ENCODE results near the gene SMURF1.

DNA sequence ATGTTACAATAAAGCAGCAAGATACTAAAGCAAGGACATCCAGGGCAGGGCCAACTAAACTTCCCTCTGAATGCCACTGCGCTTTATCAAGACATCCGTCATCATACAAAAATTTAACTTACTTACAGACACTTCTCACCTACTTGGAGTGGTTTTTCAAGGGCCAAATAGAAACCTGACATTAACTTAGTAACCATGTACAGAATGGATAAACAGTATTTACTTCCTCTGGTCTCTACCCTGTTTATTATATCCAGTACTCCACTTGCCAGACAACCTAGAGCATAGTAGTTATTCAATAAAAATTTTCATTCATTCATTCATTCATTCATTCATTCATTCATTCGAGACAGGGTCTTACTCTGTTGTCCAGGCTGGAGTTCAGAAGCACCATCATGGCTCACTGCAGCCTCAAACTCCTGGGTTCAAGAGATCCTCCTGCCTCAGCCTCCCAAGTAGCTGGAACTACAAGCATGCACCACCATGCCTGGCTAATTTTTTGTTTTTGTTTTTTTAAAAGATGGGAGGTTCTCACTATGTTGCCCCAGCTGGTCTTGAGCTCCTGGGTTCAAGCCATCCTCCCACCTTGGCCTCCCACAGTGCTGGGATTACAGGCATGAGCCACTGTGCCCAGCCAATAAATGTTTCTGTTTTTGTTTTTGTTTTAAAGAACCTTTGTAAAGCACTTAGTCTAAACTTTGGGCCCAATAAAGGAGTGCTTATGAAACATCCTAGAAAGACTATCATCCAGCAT lies 19.0 kb downstream of the SMURF1 start:
- TF ChIP-seq POLR2AphosphoS5 (IDR thresholded peaks at IDR 0.05) (no peak), POLR2A (IDR thresholded peaks at IDR 0.05) (no peak), EP300 (IDR thresholded peaks at IDR 0.05) (no peak)
- TF ChIP-seq, protein P1, sequence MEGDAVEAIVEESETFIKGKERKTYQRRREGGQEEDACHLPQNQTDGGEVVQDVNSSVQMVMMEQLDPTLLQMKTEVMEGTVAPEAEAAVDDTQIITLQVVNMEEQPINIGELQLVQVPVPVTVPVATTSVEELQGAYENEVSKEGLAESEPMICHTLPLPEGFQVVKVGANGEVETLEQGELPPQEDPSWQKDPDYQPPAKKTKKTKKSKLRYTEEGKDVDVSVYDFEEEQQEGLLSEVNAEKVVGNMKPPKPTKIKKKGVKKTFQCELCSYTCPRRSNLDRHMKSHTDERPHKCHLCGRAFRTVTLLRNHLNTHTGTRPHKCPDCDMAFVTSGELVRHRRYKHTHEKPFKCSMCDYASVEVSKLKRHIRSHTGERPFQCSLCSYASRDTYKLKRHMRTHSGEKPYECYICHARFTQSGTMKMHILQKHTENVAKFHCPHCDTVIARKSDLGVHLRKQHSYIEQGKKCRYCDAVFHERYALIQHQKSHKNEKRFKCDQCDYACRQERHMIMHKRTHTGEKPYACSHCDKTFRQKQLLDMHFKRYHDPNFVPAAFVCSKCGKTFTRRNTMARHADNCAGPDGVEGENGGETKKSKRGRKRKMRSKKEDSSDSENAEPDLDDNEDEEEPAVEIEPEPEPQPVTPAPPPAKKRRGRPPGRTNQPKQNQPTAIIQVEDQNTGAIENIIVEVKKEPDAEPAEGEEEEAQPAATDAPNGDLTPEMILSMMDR (IDR thresholded peaks at IDR 0.05) = no peak

Data from suprapubic skin (tissue), 4 donors.